RCC 7860 (cell line): ENCODE measurements around the gene TBC1D4.
A peak's percentile ranks its signal among the peaks of the same experiment; 100 is the strongest.

Experiments used
- DNase-seq: peaks from one replicate; pipeline ENCODE4 v3.0.0-alpha.2; 2015; ENCODE audit warnings: low spot score
- FAIRE-seq: peaks from 2 replicates; lab custom pipeline; 2012; peaks lifted over from hg19 to GRCh38; lab: Jason Lieb, UNC

TBC1D4 gene

GRCh38 chr13:75489502-75490263 is 7.7 kb upstream of the TBC1D4 start:
- DNase-seq, result no peak
- no peak for FAIRE-seq

GRCh38 chr13:75486146-75487062 is 4.4 kb upstream of the TBC1D4 start:
- peak; percentile 84 for FAIRE-seq
- peak; percentile 77 for DNase-seq

GRCh38 chr13:75485286-75486062 is 3.5 kb upstream of the TBC1D4 start:
- peak; percentile 53 for DNase-seq
- peak; percentile 49 for FAIRE-seq

- DNase-seq (no peak), FAIRE-seq (no peak)
Observed at GRCh38 chr13:75482820-75483079, 781 bp upstream of the TBC1D4 start.

- DNase-seq (no peak), FAIRE-seq (no peak)
Observed at GRCh38 chr13:75481176-75482069, 546 bp downstream of the TBC1D4 start.

GRCh38 chr13:75480671-75481175 is 1.2 kb downstream of the TBC1D4 start:
- no peak for FAIRE-seq
- DNase-seq, result peak; percentile 15

GRCh38 chr13:75479102-75479740 is 2.7 kb downstream of the TBC1D4 start:
- DNase-seq (no peak), FAIRE-seq (no peak)

- FAIRE-seq (no peak), DNase-seq (no peak)
Observed at GRCh38 chr13:75478659-75479058, 3.3 kb downstream of the TBC1D4 start.

GRCh38 chr13:75474956-75475355 is 7.0 kb downstream of the TBC1D4 start:
- no peak for FAIRE-seq
- no peak for DNase-seq

GRCh38 chr13:75473468-75473867 is 8.5 kb downstream of the TBC1D4 start:
- FAIRE-seq (no peak), DNase-seq (no peak)

- DNase-seq, result no peak
- no peak for FAIRE-seq
Observed at GRCh38 chr13:75470676-75471075, 11.3 kb downstream of the TBC1D4 start.

- FAIRE-seq (no peak), DNase-seq (no peak)
Observed at GRCh38 chr13:75469047-75469446, 12.9 kb downstream of the TBC1D4 start.

- DNase-seq, result no peak
- no peak for FAIRE-seq
Observed at GRCh38 chr13:75468602-75469001, 13.4 kb downstream of the TBC1D4 start.

- DNase-seq (no peak), FAIRE-seq (no peak)
Observed at GRCh38 chr13:75468098-75468497, 13.9 kb downstream of the TBC1D4 start.

GRCh38 chr13:75467040-75467728 is 14.8 kb downstream of the TBC1D4 start:
- DNase-seq (no peak), FAIRE-seq (no peak)

- DNase-seq (no peak), FAIRE-seq (no peak)
Observed at GRCh38 chr13:75465236-75465635, 16.7 kb downstream of the TBC1D4 start.

GRCh38 chr13:75461314-75461713 is 20.7 kb downstream of the TBC1D4 start:
- peak; percentile 51 for FAIRE-seq
- DNase-seq, result no peak

- DNase-seq (no peak), FAIRE-seq (no peak)
Observed at GRCh38 chr13:75460644-75461043, 21.3 kb downstream of the TBC1D4 start.
